Measurements from ENCODE around the gene ARTN.

Gene ARTN

GRCh38 chr1:43913051-43913501 lies 20.5 kb upstream of the ARTN start:
- H3K36me3 Mint-ChIP-seq (ENCODE audit: low read depth), result no peaks in the 10 kb centered on the region
- H3K4me1 Mint-ChIP-seq, result no peaks in the 10 kb centered on the region
- no peak for DNase-seq
- no peaks in the 10 kb centered on the region for H3K9me3 Mint-ChIP-seq
- no peak overlapping the region for H3K4me3 Mint-ChIP-seq
- no peaks in the 10 kb centered on the region for H3K27me3 Mint-ChIP-seq
- H3K27ac Mint-ChIP-seq, result no peak overlapping the region
- no peak for ATAC-seq

- Mint-ChIP-seq H3K27me3 (no peaks in the 10 kb centered on the region), H3K27ac (no peak overlapping the region), H3K36me3 (ENCODE audit: low read depth) (no peaks in the 10 kb centered on the region), H3K4me1 (no peaks in the 10 kb centered on the region), H3K4me3 (no peak overlapping the region), H3K9me3 (no peaks in the 10 kb centered on the region)
- DNase-seq (no peak), ATAC-seq (no peak)
Measured at GRCh38 chr1:43913666-43914360, 19.8 kb upstream of the ARTN start.

- Mint-ChIP-seq H3K27ac (no peak overlapping the region), H3K4me3 (no peak overlapping the region)
- DNase-seq, result no peak
Measured at GRCh38 chr1:43914576-43915525, 18.8 kb upstream of the ARTN start.

GRCh38 chr1:43919906-43920305 lies 13.7 kb upstream of the ARTN start:
- H3K27me3 Mint-ChIP-seq, result no peaks in the 10 kb centered on the region
- DNase-seq (no peak), ATAC-seq (peak; percentile 49)
- no peak overlapping the region for H3K27ac Mint-ChIP-seq
- H3K9me3 Mint-ChIP-seq, result no peaks in the 10 kb centered on the region
- no peak overlapping the region for H3K4me3 Mint-ChIP-seq
- H3K4me1 Mint-ChIP-seq, result peaks cover 3% of the 10 kb centered on the region
- H3K36me3 Mint-ChIP-seq (ENCODE audit: low read depth), result peaks cover 3% of the 10 kb centered on the region

More at GRCh38 chr1:43914576-43915525, 18.8 kb upstream of the ARTN start:
- Mint-ChIP-seq H3K27me3 (no peaks in the 10 kb centered on the region), H3K4me1 (no peaks in the 10 kb centered on the region), H3K9me3 (no peaks in the 10 kb centered on the region), H3K36me3 (ENCODE audit: low read depth) (no peaks in the 10 kb centered on the region)
- ATAC-seq, result no peak

- H3K4me3 Mint-ChIP-seq, result no peak overlapping the region
- ATAC-seq (no peak), DNase-seq (no peak)
- H3K9me3 Mint-ChIP-seq, result no peaks in the 10 kb centered on the region
- H3K4me1 Mint-ChIP-seq, result peaks cover 3% of the 10 kb centered on the region
- H3K27me3 Mint-ChIP-seq, result no peaks in the 10 kb centered on the region
- peaks cover 7% of the 10 kb centered on the region for H3K36me3 Mint-ChIP-seq (ENCODE audit: low read depth)
- H3K27ac Mint-ChIP-seq, result no peak overlapping the region
Measured at GRCh38 chr1:43921022-43921421, 12.6 kb upstream of the ARTN start.

- Mint-ChIP-seq H3K36me3 (ENCODE audit: low read depth) (peaks cover 7% of the 10 kb centered on the region), H3K9me3 (no peaks in the 10 kb centered on the region), H3K4me3 (no peak overlapping the region), H3K27ac (no peak overlapping the region), H3K27me3 (no peaks in the 10 kb centered on the region), H3K4me1 (peaks cover 4% of the 10 kb centered on the region)
- ATAC-seq (no peak), DNase-seq (no peak)
Measured at GRCh38 chr1:43924516-43924915, 9.1 kb upstream of the ARTN start.

- no peak for ATAC-seq
- no peaks in the 10 kb centered on the region for H3K27me3 Mint-ChIP-seq
Measured at GRCh38 chr1:43925846-43926245, 7.8 kb upstream of the ARTN start.

GRCh38 chr1:43930168-43930948 lies 3.2 kb upstream of the ARTN start:
- H3K27me3 Mint-ChIP-seq, result peaks cover 24% of the 10 kb centered on the region
- ATAC-seq, result no peak
- H3K36me3 Mint-ChIP-seq (ENCODE audit: low read depth), result peaks cover 4% of the 10 kb centered on the region

More at GRCh38 chr1:43925846-43926245, 7.8 kb upstream of the ARTN start:
- Mint-ChIP-seq H3K9me3 (no peaks in the 10 kb centered on the region), H3K4me3 (no peak overlapping the region), H3K4me1 (peaks cover 4% of the 10 kb centered on the region), H3K27ac (no peak overlapping the region), H3K36me3 (ENCODE audit: low read depth) (peaks cover 7% of the 10 kb centered on the region)
- DNase-seq, result no peak

GRCh38 chr1:43930949-43931275 lies 2.7 kb upstream of the ARTN start:
- no peak overlapping the region for H3K4me3 Mint-ChIP-seq
- H3K9me3 Mint-ChIP-seq, result no peaks in the 10 kb centered on the region
- no peak overlapping the region for H3K27ac Mint-ChIP-seq
- DNase-seq, result no peak
- no peak for ATAC-seq
- peaks cover 15% of the 10 kb centered on the region for H3K4me1 Mint-ChIP-seq
- H3K36me3 Mint-ChIP-seq (ENCODE audit: low read depth), result peaks cover 1% of the 10 kb centered on the region
- peaks cover 27% of the 10 kb centered on the region for H3K27me3 Mint-ChIP-seq

More at GRCh38 chr1:43930168-43930948, 3.2 kb upstream of the ARTN start:
- H3K27ac Mint-ChIP-seq, result no peak overlapping the region
- no peak overlapping the region for H3K4me3 Mint-ChIP-seq
- DNase-seq, result no peak
- peaks cover 15% of the 10 kb centered on the region for H3K4me1 Mint-ChIP-seq
- no peaks in the 10 kb centered on the region for H3K9me3 Mint-ChIP-seq

GRCh38 chr1:43931711-43932660 lies 1.6 kb upstream of the ARTN start:
- H3K4me1 Mint-ChIP-seq, result peaks cover 17% of the 10 kb centered on the region
- peaks cover 31% of the 10 kb centered on the region for H3K27me3 Mint-ChIP-seq
- no peak overlapping the region for H3K27ac Mint-ChIP-seq
- no peaks in the 10 kb centered on the region for H3K9me3 Mint-ChIP-seq
- no peak overlapping the region for H3K4me3 Mint-ChIP-seq
- no peaks in the 10 kb centered on the region for H3K36me3 Mint-ChIP-seq (ENCODE audit: low read depth)
- DNase-seq, result no peak
- no peak for ATAC-seq

GRCh38 chr1:43932786-43933385 lies 715 bp upstream of the ARTN start:
- no peak overlapping the region for H3K27ac Mint-ChIP-seq
- DNase-seq (no peak), ATAC-seq (no peak)
- peaks cover 33% of the 10 kb centered on the region for H3K27me3 Mint-ChIP-seq
- H3K36me3 Mint-ChIP-seq (ENCODE audit: low read depth), result no peaks in the 10 kb centered on the region
- H3K4me1 Mint-ChIP-seq, result peaks cover 17% of the 10 kb centered on the region
- H3K4me3 Mint-ChIP-seq, result peak overlapping the region; percentile 23
- H3K9me3 Mint-ChIP-seq, result no peaks in the 10 kb centered on the region

- Mint-ChIP-seq H3K27ac (no peak overlapping the region), H3K4me1 (peaks cover 17% of the 10 kb centered on the region), H3K27me3 (peaks cover 33% of the 10 kb centered on the region), H3K36me3 (ENCODE audit: low read depth) (no peaks in the 10 kb centered on the region), H3K9me3 (no peaks in the 10 kb centered on the region), H3K4me3 (peak overlapping the region; percentile 38)
- ATAC-seq (peak; percentile 56), DNase-seq (peak; percentile 75)
Measured at GRCh38 chr1:43934101-43934985, 742 bp downstream of the ARTN start.

GRCh38 chr1:43934986-43935324 lies 1.4 kb downstream of the ARTN start:
- no peak overlapping the region for H3K27ac Mint-ChIP-seq
- peaks cover 33% of the 10 kb centered on the region for H3K27me3 Mint-ChIP-seq
- peaks cover 12% of the 10 kb centered on the region for H3K4me1 Mint-ChIP-seq
- no peak for DNase-seq
- no peaks in the 10 kb centered on the region for H3K9me3 Mint-ChIP-seq
- H3K4me3 Mint-ChIP-seq, result no peak overlapping the region
- ATAC-seq, result no peak
- H3K36me3 Mint-ChIP-seq (ENCODE audit: low read depth), result no peaks in the 10 kb centered on the region

Data from activated naive CD8-positive, alpha-beta T cell treated with anti-CD3 and anti-CD28 coated beads, Interleukin-2, amount 50 U/mL, for 24 hours (primary cell).